GM19193 (cell line): ENCODE measurements around the gene PRSS8.

Source experiments
- POLR2A ChIP-seq: IDR thresholded peaks from 4 replicates; pipeline ENCODE4 v1.6.1; 2011; ENCODE audit not compliant: insufficient read depth, insufficient read length; ENCODE audit errors: extremely low read depth

Gene PRSS8

GRCh38 chr16:31082368-31083045 is 53.0 kb downstream of the PRSS8 start:
- TF ChIP-seq POLR2A = no peak
